Erythroblast (primary cell): ENCODE measurements around the gene XXYLT1.

Experiments used
- GATA1 ChIP-seq: IDR thresholded peaks from 2 replicates; pipeline ENCODE4 v1.6.1; 2011; ENCODE audit warnings: low read depth, mild to moderate bottlenecking, control low read depth, low read length, moderate library complexity
- POLR2A ChIP-seq: IDR thresholded peaks from 2 replicates; pipeline ENCODE4 v1.6.1; 2011; ENCODE audit warnings: mild to moderate bottlenecking, low read length

DNA sequence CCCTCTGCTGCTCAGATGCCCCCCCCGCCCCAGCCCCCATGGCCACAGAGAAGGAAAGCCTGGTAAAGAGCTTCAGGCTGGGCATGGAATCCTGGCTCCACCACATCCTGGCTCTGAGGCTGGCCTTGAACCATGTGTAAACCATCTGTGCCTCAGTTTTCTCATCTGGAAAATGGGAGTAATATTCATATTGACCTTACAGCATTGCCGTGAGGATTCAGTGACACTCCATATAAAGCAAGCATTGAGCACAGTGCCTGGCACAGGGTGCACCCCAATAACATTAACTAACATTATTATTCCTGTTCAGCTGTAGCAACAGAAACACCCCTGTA lies 150.7 kb downstream of the XXYLT1 start:
- TF ChIP-seq POLR2A (no peak), GATA1 (no peak)
